GM18867 (cell line): ENCODE results near the gene PLA2G15.

Source experiments
- ATAC-seq: cut with Tn5 transposase; IDR thresholded peaks from one replicate; pipeline ENCODE4 v1.9.1; 2021; ENCODE audit warnings: mild to moderate bottlenecking, moderate library complexity; ENCODE audit not compliant: unreplicated experiment

The PLA2G15 gene

DNA sequence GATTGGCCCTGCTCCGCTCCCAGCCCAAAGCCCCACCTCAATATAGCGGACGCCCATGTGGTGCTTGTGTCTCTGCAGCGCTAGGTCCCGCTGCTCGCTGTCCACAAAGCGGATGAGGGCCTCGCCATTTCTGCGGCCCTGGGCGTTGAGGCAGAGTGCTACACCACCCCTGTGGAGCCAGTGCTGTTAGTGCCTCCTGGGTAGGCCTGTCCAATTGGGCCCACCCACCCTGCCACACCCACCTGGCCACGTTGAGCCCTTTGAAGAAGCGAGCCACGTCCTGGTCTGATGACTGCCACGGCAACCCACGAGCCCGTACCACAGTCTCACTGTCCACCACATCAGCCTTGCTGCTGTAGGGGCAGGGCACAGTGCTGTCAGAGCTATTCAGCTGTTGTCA lies 12.8 kb upstream of the PLA2G15 start:
- no peak for ATAC-seq

DNA sequence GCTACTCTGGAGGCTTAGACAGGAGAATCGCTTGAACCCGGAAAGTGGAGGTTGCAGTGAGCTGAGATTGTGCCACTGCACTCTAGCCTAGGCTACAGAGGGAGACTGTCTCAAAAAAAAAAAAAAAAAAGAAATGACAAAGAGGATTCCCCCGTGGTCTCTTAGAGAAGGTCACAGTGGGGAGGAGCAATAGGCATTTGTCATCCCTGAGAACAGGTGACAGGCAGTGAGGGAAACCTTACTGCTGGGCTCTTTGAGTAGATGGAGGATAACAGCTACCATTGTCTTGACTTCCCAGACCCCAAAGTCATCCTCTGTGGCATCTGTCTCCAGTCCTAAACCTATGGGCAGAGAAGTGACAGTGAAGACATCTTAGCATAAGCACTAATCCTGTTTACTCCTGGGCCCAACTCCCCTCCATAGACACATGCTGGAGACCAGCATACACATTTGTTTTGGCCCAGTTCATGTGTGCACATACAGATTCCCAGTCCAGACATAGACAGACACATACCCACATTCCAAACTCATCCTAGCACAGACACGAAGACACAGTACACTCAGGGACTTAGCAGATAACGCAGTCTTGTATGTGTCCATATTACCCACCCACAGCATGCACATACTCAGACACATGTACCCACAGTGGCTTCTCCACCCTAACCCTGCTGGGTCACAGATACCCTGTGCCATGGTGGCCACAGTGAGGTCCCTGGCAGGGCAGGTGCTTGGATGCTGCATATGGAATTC lies 11.9 kb upstream of the PLA2G15 start:
- ATAC-seq = no peak

DNA sequence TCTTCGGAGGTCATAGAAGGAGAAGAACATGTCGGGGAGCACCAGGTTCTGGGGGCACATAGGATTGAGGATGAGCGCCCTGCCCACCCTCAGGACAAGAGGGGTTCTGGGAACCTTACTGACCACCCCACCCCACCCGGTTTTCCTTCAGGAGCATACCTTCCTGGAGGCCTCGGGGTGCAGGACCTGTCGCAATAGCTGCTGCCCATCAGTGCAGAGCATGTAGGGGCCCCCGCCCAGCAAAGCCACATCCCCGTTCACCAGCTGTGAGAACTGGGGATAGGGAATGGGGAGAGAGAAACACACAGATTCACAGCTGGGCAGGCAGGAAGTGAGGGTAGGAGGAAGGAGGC lies 11.4 kb upstream of the PLA2G15 start:
- ATAC-seq = no peak

DNA sequence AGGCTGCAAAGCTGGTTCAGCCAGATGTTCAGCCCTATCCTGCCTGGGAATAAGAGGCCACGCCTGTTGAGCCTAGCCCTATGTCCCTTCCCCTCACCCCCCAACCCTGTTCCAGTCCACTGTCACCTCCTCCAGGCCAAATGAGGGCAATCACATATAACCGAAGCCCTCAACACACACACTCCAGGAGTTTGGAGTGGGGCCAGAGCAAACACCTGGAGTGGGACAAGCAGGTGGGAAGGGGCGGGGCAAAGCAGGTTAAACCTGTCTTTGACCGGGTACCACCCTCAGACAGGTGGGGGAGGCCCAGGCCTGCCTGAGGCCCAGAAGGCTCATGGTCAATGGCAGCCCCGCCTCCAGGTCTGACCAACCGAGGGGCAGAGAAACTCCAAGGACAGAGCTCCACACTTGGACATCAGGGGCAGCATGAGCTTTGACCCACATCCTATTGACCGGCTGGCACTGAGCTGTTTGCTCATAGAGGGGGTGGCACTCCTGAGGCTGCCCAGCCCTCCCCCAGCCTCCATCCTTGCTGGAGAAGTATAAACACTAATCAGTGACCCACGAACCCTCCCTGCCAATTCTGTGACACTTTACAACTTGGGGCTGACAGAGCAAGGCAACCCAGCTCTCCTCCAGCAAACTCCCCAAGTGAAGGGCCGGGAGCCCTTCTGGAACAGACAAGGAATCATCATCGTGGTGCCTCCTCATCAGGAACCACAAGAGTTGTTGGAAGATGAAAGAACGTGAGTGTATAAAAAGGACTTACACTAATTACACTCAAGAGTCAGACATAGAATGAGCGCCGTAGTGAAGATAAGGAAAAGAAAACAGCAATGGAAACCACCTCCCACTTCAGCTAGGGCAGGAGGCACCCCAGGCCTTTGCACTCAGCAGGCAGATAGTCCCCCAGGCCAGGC lies 10.7 kb upstream of the PLA2G15 start:
- ATAC-seq = no peak

DNA sequence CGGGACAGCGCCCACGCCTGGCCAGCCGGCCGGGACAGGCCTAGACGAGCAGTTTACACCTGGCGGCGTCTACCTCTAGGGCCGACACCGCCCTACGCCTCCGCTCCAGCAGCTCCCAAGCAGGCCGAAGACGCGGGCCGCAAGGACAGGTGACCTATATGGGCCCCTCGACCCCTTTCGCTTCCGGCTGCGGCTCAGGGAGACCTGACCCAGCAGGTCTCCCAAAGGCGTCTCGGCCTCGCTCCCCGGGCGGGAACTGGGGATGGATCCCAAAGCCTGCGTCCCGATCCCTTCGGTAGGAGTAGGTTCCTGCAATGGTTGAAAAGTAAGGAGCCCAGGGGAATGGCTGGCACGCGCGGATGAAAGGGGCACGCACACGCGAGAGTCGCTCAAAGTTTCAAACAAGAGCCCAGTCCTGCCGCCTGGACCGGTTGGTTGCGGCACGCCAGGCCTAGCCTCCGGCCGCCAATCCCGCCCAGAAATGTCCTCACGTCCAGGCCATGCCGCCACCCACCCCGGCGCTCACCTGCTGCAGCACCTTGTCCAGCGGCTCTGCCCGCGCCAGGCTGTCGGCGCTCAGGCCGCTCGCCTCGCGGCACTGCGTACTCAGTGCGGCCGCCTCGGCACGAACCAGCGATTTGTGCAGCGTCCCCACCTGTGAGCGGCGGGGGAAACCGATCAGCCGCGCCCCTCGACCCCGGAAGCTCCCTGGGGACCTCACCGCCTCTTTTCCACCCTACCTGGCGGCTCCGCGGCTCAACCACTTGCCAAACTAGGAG lies 9.9 kb upstream of the PLA2G15 start:
- ATAC-seq = no peak

DNA sequence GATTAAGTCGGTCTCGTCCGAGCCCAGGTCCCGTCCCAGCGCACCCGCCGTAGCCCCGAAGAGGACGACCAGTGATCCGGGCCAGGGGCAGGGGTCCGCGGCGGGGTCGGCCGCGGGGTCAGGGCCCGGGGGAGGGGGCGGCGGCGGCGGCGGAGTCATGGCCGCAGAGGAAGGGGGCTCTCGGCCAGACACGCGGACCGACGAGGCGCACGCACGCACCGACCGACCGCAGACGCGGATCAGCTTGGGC lies 9.4 kb upstream of the PLA2G15 start, which contains the start of gene ESRP2:
ESRP2 (minus strand) TSS at position 241 of the 250 bp plus-strand sequence; CDS start at position 159, 82 bp downstream.
- ATAC-seq = no peak

DNA sequence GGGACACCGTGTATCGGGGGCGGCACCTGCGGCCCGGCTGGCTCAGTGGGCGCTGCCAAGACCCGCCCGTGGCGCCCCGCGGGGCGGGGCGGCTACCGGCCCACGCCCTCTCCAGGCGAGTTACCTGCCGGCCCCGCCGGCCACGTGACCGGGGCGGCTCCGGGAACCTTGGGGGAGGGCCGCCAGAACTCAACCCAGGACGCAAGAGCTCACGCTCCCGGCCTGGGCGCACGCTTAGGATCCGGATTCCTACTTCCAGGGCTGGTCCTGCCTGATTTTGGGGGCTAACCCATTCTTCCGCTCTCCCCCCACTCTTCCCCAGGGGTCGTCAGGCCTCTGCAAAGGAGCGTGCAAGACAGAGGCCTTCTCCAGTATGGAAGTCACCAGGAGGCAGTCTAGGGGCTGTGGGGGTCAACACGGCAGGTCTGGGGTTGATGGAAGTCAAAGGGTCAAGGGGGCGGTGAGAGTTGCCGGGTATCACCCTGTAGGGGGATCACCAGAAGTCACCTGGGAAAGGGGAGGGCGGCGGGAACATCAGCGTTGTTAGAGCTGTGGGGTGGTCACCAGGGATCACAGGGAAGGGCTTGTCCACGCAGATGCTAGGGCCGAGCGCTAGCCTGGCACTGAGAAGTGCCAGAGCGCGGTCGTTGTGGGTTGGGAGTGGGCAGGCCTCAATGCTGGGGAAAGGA lies 8.9 kb upstream of the PLA2G15 start:
- no peak for ATAC-seq

DNA sequence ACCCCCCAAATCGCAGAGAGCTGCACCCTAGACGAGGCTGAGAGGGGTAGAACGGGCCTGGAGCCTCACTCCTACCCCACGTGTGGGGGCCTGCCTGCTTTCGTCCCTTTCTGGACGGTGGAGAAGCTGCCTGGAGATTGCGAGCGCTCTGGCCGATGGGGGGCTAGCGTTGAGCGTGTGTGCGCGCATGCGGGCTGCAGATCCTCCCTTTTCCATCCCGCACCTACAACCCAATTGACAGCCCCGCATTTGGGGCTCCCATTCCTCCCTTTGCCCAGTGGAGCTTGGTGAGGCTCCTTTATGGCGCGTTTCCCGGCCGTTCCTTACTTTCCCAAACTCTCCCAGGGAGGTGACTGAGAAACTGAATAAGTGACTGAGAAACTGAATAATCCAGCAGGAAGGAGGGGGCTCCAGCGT lies 8.3 kb upstream of the PLA2G15 start:
- no peak for ATAC-seq

DNA sequence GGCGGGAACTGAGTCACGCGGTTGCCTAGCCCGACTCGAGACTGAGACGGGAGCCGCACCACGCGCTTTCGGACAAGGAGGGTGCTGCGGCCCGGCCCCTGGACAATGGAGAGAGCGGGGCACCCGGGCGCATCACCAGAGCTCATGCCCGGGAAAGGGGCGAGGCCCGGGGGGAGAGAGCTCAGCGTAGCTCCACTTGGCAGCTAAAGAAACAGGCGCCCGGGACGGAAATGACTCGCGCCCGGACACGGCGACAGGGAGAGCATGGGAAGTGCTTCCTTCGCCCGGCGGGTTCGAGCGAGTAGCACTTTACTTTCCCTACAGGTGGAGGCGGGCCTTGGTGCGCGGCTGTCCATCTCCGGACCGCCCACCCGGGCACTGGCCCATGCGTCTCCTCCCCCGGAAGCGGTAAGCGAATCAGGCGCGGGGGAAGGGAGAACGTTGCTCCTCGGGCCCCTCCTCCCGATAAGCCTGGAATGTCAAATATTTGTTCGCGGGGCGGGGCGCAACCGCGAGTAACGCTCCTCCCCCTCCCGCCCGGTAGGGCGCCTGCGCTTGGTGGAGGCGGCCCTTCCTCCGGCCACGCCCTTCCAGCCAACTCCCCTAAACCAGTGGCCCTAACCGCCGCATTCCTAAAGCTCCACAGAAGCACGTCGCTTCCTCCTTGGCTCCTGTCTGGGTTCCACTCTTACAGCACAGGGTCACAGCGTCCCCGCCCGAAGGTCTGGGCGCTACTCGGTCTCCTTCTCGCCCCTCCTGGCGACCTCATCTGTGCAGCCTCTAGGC lies 7.7 kb upstream of the PLA2G15 start:
- ATAC-seq = peak; percentile 80

DNA sequence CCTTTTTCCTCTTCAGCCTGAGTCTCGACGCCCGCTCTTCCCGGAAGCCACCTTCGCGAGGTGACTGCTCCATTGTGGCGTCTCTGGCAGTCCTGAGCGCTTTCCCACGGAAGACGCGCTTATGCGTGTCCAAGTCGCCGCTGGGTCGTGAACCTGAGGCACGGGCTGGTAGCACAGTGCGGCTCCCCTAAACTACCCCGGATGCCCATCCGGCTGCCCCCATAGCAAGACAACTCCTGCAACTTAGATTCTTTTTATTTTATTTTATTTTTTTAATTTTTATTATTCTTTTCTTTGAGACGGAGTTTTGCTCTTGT lies 7.2 kb upstream of the PLA2G15 start:
- ATAC-seq = peak; percentile 17

DNA sequence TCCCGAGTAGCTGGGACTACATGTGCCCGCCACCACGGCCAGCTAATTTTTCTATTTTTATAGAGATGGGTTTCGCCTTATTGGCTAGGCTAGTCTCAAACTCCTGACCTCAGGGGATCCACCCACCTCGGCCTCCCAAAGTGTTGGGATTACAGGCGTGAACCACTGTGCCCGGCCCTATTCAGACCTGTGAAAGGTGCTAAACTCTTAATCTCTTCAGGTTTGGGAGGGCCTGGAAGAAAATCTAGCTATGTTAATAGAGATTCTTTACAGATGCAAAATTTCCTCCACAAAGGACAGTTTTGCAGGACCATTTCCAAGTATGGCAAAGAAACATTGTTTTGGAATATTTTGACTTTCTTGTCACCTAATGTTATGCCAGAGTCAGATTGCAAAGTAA lies 3.1 kb upstream of the PLA2G15 start:
- ATAC-seq = no peak

DNA sequence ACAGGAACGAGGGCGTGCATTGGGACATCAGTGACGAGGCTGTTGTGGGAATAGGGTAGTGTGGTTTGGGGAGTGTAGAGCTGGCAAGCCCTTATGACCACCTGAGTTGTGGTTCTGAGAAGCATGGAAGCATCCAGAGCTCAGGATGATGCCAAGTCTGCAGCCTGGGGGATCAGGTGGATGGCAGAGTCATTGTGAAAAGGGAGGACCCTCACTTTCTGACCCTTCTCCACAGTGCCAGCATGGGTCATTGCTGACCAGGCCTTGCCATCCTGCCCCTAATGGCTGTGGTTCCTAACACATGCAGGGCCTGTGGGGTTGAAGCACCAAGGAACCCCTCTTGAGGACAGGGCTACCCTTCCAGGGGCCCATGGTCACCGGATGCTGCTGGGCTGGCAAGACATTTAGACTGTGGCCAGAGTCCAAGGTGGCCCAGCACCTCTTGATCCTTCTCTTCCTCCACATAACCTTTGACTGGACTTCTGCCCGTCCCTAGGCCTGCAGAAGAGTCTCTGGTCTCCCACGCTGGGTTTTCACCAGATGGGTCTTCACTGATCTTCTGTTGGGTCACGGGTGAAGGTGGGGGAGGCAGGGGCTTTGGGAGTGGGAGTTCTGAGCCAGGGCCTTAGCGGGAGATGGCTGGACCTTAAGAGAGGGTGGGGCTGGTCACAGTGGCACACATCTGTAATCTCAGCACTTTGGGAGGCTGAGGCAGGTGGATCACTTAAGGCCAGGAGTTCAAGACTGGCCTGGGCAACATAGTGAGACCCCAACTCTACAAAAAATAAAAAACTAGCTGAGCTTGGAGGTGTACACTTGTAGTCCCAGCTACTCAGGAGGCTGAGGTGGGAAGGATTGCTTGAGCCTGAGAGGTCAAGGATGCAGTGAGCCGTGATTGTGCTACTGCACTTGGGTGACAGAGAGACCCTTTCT lies 2.0 kb upstream of the PLA2G15 start:
- no peak for ATAC-seq

DNA sequence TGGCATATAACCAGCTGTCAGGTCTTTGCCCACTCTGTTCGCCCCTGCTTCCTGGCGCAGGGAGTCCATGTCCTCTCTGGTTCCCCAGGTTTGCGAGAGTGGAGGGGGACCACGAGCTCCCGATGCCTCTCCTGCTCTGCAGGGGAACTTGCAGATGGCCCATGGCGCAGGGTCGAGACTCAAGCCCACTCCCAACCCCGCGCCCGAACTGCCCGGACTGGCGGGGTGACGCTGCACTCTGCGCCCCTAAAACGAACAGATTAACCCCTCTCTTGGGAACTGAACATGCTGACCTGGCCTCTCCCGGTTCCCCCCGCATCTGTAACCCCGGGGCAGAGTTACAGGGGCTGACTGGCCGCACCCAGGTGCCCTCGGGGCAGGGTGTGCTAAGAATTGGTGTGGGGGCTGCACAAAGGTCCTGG lies 681 bp upstream of the PLA2G15 start:
- no peak for ATAC-seq

DNA sequence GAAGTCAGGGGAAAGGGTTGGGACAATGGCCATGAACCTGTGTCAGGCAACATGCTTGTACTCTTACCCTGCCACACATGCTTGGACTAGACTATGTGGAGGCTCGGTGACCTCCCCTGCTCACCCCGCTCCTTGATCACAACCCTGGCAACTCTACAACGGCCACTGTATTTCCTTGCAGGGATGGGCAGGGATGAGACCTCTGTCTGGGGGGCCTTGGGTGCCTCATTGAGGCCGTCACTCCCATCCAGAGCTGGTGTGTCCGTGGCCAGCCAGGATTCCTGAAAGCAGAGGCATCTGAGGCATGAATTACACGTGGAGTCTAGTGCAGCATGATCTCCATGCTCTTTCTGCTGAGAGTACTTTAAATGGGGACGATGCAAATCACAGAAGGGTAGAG lies 948 bp downstream of the PLA2G15 start:
- ATAC-seq = no peak

DNA sequence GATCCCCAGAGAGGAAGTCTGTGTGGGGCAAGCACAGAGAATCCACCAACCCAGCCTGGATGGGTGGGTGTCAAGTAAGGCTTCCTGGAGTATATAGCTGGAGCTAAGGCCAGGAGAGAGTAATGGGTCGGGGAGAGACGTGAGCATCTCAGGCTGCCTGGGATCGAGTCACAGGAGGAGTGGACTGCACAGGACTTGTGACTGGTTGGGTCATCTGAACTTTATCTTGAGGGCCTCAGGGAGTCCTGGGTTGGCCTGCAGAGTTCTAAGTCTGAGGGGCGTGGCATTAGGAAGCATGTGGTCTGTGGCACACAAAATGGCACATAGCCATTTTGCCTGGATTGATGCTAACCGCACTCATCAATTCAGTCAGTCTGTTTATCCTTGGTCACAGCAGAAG lies 1.5 kb downstream of the PLA2G15 start:
- no peak for ATAC-seq

DNA sequence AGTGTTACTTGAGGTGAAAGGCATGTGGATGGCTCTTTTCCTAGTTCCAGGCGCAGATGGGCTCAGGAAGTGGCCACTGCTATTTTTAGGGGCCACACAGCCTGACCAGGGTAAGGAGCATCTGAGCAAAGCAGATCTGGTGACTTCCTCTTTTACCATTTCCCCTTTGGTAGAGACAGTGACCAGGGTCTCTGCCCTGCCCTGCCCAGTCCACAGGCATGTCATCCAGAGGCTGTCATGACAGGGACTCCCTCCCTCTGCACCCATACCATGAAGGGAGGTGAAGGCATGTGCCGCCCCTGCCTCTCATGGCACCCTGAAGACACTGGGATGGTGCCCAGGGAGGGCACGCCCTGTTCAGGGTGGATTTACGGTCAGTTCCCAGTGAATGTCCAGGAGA lies 2.2 kb downstream of the PLA2G15 start:
- no peak for ATAC-seq

DNA sequence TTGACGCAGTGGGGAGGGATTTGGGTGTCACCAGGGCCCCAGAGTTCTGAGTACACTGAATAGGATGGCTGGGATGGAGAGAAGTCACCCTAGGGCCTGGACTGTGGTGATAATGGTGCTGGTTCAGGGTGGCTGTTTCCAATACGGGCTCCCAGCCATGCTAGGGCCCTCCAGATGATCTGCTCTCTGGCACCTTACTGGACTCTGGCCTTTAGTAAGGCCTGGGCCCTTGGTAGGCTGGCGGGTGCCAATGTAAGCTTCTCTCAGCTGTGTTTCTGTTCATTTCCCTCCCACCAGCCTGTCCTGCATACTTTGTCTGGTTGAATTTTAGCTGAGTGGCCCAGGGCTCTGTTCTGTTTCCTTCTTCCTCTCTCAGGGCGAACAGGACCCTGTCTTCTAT lies 2.8 kb downstream of the PLA2G15 start:
- no peak for ATAC-seq

DNA sequence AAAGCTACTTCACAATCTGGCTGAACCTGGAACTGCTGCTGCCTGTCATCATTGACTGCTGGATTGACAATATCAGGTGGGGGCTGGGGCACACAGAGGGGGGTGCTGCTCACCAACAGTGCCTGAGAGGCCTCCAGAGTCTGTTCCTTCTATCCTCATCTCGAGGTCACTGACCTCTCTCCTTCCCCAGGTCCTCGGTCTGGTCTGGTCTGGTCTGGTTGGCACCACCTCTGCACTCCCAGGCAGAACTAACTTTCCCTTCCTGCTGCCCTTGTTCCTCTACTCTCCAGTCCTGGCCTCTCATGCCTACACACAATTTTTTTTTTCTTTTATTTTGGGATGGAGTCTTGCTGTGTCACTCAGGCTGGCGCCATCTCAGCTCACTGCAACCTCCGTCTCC lies 4.2 kb downstream of the PLA2G15 start:
- no peak for ATAC-seq

DNA sequence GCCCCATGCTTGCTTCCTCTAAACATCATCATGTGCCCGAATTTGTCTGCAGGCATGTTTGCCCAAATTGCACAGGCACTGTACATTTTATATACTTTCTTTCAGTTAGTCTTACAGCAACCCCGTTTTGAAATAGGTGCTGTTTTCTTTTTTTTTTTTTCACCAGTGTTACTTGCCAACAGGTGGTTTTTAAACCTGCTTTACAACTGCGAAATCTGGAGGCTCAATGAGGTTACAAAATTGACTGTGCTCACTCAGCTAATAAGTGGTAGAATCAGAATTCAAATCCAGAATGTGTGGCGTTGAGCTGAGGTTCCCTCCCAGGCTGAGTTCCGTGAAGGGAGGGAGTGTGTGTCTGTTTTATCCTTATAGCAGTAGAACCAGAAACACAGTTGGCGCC lies 5.8 kb downstream of the PLA2G15 start:
- no peak for ATAC-seq
